ENCODE results near the gene SLC44A2.

Gene SLC44A2

DNA sequence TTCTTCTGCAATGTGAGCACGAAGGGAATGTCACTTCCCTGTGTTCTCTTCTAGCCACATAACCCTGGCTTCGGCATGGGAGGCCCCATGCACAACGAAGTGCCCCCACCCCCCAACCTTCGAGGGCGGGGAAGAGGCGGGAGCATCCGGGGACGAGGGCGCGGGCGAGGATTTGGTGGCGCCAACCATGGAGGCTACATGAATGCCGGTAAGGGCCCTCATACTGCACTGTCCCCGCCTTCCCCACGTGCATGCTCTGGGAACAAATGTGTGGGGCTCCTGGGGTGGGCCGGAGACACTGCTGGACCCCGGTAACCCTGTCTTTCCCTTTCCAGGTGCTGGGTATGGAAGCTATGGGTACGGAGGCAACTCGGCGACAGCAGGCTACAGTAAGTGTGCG, 58.2 kb downstream of the SLC44A2 start:
- no peak for DNase-seq

DNA sequence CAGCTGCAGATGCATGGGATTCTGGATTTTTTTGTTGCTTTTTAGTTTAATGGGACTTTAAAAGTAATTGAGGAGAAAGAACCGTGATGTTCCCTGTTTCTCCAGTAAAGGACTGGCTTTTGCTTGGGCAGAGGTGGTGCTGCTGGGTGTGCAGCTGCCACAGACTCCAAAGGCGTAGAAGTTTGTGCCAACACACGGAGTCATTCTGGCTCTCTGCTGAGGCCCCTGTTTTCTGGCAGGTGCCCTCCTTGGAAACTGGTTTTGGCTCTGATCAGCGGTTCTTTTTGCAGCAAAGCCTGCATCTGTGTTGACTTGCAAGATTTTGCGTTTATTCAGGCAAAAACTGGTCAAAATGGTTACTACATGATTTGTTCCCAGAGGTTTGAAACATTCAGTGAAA, 59.9 kb downstream of the SLC44A2 start:
- DNase-seq: no peak

DNA sequence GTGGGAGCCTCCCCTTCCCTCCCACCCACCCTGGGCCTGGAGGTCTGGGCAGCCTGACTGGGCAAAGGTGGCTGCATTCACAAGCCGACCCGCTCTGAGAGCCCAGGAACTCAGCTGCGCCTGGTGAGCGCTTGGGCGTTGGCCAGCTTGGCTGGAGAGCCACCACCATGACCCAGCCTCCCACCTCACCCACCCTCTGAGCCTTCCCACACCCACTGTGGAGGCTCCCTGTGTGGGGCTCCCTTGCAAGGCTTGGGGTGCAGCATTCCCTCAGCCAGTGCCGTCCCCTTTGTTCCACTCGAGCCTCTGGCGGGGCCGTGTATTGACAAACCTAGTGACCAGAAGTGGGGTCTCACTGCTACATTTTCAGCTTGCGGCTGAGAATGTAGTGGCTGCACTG, 60.8 kb downstream of the SLC44A2 start:
- no peak for DNase-seq

DNA sequence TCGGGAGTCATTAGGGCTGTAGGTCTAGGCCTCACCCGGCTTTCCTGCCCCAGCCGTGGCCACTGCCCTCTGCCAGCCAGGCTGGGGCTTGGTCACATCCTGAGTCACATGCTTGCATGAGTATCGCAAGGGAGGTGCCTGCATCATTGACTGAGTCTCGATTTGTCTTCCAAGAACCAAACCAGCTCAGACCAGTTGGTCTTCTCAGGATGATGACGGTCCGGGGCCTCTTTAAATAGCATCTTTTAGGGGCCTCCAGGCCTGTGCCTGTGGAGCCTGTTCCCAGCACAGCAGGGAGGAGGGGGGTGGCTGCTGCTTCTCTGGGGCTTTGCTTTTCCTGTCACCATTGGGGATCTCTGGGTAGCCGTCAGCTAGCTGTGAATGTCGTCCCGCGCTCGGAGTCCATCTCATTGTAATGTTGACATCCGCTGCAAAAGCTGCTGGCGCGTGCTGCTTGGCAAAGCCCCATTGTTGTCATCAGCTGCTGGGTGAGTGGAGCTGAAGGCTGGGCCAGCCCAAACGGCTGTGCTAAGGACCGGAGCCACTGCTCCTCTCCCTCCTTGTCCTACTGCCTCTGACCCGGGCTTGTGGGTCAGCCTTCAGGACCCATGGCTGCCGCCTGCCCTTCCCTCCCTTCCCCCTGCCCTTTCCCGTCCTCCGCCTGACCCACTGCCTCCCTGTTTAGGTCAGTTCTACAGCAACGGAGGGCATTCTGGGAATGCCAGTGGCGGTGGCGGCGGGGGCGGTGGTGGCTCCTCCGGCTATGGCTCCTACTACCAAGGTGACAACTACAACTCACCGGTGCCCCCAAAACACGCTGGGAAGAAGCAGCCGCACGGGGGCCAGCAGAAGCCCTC, 61.5 kb downstream of the SLC44A2 start:
- no peak for DNase-seq

DNA sequence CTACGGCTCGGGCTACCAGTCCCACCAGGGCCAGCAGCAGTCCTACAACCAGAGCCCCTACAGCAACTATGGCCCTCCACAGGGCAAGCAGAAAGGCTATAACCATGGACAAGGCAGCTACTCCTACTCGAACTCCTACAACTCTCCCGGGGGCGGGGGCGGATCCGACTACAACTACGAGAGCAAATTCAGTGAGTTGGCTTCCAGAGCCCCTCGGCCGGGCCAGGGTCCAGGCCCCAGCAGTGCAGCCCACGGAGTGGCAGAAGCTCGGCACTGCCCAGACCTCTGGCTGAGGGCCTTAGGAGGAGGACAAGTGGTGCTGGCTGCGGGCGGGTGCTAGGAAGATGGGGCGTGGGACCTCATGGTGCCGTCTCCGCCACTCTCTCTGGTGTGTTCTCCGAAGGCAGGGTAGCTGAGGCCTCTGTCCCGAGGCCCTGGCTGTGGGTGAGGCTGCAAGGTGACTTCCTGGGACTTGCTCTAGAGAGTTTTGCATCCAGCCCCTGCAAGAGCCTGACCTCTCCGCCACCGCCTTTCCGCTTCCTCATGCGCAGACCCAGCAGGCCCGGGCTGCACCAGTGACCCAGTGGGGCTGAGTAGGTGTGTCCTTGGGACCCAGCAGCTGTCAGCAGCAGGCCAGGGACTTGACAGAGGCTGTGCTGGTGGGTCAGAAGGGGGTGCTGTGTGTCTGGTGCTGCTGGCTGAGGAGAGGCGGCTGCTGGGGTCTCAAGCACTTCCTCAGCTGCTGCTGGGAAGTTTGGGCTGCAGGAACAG, 62.4 kb downstream of the SLC44A2 start:
- DNase-seq: no peak

DNA sequence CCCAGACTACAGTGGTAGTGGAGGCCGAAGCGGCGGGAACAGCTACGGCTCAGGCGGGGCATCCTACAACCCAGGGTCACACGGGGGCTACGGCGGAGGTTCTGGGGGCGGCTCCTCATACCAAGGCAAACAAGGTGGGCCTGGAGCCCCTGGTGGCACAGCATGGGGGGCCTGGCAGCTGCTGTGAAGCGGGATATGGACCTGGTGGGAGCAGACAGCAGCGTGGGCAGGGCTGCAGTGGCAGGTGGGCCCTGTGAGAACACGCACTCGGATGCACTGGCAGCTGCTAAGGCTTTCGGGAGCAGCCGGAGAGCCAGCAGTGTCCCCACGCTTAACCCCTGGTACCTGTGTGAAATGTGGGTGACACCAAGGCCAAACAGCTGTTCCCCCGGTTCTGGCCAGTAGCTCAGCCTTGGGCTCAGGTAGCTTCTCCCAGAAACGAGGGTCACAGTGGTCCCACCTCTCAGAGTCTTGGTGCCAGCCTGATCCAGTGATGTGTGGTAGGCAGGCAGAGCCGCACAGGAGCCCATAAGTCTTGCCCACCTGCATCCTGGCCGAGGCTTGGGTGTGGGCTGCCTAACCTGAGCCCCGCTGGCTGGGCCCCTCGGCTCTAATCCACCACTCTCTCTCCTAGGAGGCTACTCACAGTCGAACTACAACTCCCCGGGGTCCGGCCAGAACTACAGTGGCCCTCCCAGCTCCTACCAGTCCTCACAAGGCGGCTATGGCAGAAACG, 63.4 kb downstream of the SLC44A2 start:
- no peak for DNase-seq

DNA sequence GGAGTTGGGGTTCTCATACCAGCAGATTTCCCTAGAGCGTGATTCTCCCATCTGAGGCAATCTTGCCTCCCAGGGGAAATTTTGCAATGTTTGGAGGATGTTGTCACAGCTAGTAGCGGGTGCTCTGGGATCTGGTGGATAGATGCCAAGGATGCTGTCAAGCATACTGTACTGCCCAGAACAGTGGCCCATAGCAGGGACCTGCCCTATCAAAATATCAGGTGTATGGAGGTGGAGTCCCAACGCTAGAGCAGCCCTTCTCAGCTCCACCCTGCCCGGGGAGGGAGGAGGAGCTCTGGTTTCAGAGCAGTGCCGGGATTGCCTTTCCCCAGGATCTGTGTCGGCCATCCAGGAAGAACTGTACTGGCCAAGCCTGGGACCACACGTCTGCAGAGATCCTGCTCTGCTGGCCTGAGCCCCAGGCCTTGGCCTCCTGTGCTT, 65.0 kb downstream of the SLC44A2 start:
- DNase-seq: no peak

DNA sequence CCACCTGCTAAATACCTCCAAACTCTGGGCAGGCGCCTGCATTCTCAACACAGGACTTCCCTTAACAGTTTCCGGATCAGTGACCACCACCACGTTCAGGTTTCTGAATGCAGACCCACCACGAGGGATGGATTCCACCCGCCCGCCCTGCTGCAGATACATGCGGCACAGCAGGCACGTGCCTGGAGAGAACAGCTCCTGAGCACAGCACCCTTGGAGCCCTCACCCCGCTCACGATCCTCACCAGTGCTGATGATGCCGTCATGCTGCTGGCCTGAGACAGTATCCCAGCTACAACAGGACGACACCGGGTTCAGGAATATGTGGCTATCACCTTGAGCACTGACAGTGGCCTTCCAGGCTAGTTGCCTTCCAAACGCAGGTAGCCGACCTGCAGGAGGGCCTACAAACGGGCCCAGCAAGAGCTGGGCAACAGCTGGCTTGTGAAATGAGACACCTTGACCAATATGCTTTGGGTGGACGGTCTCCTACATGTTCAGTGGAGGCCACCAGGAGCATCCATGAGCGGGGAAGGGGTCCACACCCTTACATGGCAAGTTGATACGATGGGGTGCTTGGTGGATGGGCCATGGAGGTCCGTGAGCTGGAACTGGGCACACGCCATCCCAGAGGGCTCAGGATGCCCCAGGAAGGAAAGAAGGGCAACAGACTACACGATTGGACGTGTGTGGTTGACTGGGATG, 66.0 kb downstream of the SLC44A2 start:
- no peak for DNase-seq

DNA sequence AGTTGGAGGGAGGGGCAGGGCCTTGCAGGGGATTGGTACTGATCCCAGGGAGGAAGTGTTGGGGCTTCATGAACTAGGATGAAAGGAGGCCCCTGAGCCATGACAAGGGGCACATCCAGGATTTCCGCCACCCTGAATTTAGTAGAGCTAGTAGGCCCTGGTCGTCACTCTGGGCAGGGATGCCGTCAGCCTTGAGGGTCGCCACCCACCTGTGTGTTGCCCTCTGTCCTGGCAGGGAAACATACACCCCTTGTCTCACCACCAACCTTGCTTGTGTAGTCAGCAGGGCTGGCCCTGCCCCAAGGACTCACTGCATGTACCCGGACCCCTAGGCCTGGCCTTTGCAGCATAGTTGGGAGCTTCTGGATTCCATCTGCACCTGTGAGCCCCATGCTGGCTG, 66.5 kb downstream of the SLC44A2 start:
- no peak for DNase-seq

DNA sequence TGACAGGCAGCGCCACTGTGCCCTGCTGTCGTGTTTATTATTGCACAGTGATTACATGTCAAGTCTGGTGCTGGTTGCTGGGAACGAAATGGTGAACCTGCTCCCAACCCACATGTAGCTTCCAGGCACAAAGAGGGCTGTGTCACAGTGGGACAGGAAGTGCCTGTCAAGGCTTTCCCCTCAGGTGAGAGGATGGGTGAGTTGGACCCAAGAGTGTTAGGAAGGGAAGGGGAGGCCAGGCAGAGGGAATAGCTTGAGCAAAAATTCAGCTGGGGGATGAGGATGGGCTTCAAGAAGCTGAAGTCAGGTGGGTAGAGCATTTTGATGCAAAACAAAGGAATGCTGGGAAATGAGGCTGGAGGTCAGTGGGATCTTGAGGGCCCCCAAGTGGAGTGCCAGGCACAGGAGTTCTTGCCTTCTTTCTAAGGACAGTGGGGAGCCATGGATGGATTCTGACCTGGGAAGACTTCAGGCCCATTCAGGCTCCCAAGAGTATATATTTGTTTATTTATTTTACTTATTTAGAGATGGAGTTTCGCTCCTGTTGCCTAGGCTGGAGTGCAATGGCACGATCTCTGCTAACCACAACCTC, 67.4 kb downstream of the SLC44A2 start:
- no peak for DNase-seq
